Suprapubic skin (tissue), 4 donors: ENCODE data around the gene IL22RA2.
"Not testable (repeated sequence)": the region's sequence is repeated elsewhere in the genome, so short reads cannot be mapped to it uniquely, and the experiment has no call there.

ENCODE experiments used
- EP300 ChIP-seq: sonication (generic); formaldehyde crosslinking; IDR thresholded peaks from one replicate; pipeline ENCODE4 v1.6.1; 2017; ENCODE audit warnings: antibody characterized with exemption
- POLR2A ChIP-seq, 2 donors: fragments of 450-650 bp; IDR thresholded peaks; one replicate each; pipeline ENCODE4 v1.6.1; 2017; ENCODE audit warnings: antibody characterized with exemption in 2 of 2, mild to moderate bottlenecking in 2 of 2, moderate library complexity in 2 of 2
- POLR2AphosphoS5 ChIP-seq, 3 donors: sonication (generic); formaldehyde crosslinking; IDR thresholded peaks; one replicate each; pipeline ENCODE4 v1.6.1; 2017; ENCODE audit warnings: antibody characterized with exemption in 3 of 3
- TF ChIP-seq, protein P1 (sequence below), 2 donors: fragments of 200-600 bp in 1 of 2; fragments of 450-650 bp in 1 of 2; sonication (generic) in 1 of 2; IDR thresholded peaks; one replicate each; pipeline ENCODE4 v1.5.1; 2016 to 2019; ENCODE audit warnings: antibody characterized with exemption in 2 of 2, mild to moderate bottlenecking in 1 of 2, moderate library complexity in 1 of 2

DNA sequence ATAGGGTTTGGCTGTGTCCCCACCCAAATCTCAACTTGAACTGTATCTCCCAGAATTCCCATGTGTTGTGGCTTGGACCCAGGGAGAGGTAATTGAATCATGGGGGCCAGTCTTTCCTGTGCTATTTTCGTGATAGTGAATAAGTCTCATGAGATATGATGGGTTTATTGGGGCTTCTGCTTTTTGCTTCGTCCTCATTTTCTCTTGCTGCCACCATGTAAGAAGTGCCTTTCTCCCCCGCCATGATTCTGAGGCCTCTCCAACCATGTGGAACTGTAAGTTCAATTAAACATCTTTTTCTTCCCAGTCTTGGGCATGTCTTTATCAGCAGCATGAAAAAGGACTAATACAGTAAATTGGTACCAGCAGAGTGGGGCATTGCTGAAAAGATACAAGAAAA is 34.0 kb upstream of the IL22RA2 start:
- TF ChIP-seq POLR2AphosphoS5 (IDR thresholded peaks at IDR 0.05); POLR2A (IDR thresholded peaks at IDR 0.05); EP300: not testable (repeated sequence)
- TF ChIP-seq, protein P1, sequence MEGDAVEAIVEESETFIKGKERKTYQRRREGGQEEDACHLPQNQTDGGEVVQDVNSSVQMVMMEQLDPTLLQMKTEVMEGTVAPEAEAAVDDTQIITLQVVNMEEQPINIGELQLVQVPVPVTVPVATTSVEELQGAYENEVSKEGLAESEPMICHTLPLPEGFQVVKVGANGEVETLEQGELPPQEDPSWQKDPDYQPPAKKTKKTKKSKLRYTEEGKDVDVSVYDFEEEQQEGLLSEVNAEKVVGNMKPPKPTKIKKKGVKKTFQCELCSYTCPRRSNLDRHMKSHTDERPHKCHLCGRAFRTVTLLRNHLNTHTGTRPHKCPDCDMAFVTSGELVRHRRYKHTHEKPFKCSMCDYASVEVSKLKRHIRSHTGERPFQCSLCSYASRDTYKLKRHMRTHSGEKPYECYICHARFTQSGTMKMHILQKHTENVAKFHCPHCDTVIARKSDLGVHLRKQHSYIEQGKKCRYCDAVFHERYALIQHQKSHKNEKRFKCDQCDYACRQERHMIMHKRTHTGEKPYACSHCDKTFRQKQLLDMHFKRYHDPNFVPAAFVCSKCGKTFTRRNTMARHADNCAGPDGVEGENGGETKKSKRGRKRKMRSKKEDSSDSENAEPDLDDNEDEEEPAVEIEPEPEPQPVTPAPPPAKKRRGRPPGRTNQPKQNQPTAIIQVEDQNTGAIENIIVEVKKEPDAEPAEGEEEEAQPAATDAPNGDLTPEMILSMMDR (IDR thresholded peaks at IDR 0.05) = not testable (repeated sequence)
